ENCODE data around the gene SYNPO2L. TPM values are rescaled to one million over a fixed set of nuclear protein-coding genes. Genes with fewer than 3 reads are reported as not detected.
"Not testable (repeated sequence)": the region's sequence is repeated elsewhere in the genome, so short reads cannot be mapped to it uniquely, and the experiment has no call there.

SYNPO2L gene
- total RNA-seq, 1 experiment from 2014 or later = 0.22 TPM

DNA sequence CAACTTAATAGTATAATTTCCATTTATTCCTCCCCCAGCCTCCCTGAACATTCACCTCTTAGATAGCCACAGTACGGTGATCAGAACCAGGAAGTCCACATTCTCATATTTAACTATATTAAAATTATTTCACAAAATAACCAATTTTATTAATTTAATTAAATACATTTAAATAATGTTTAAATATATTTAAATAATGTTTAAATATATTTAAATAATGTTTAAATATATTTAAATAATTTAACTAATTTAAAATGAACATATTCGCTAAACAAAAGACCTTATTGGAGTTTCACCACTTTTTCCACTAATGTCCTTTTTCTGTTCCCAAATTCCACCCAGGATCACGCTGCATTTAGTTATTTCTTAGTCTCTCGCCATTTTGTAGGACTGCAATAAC lies 12.5 kb upstream of the SYNPO2L start:
- H3K9me3 Mint-ChIP-seq; ATAC-seq; H3K27ac Mint-ChIP-seq; POLR2A ChIA-PET; CTCF ChIA-PET; DNase-seq (ENCODE audit: low spot score); H3K4me3 Mint-ChIP-seq; H3K4me1 Mint-ChIP-seq; H3K36me3 Mint-ChIP-seq: not testable (repeated sequence)
- peak; percentile 99 for TF ChIP-seq HMGA2 (CRISPR knock-in tag; IDR thresholded peaks at IDR 0.05)
- H3K27me3 Mint-ChIP-seq (ENCODE audit: low read depth) = peaks cover 16% of the 10 kb centered on the region

- CTCF ChIA-PET; ATAC-seq; H3K4me3 Mint-ChIP-seq; H3K9me3 Mint-ChIP-seq; DNase-seq (ENCODE audit: low spot score); H3K4me1 Mint-ChIP-seq; POLR2A ChIA-PET; H3K27ac Mint-ChIP-seq; H3K36me3 Mint-ChIP-seq: not testable (repeated sequence)
- peaks cover 23% of the 10 kb centered on the region for H3K27me3 Mint-ChIP-seq (ENCODE audit: low read depth)
Measured at GRCh38 chr10:73666153-73666809, 10.5 kb upstream of the SYNPO2L start.

DNA sequence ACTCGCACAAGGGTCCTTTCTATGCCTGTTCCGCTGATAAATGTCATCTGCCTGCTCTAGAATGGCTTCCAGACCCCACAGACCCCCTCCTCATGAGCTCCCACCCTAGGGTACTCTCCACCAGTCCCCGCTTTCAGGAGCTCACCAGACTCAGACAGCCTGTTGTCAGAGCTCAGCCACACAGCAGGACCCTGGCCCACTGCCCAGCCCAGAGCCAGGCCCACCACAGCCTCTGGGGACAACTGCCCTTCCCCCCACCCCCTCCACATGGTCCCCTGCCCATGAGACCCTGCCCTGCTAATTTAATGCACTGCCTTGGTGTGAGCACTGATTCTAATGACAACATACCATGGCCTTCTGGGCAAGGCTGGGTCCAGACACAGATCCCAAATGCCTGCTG lies 9.8 kb upstream of the SYNPO2L start:
- POLR2A ChIA-PET; H3K9me3 Mint-ChIP-seq; H3K27ac Mint-ChIP-seq; H3K4me1 Mint-ChIP-seq; ATAC-seq; CTCF ChIA-PET; H3K36me3 Mint-ChIP-seq; DNase-seq (ENCODE audit: low spot score); H3K4me3 Mint-ChIP-seq: not testable (repeated sequence)
- H3K27me3 Mint-ChIP-seq (ENCODE audit: low read depth) = peaks cover 23% of the 10 kb centered on the region

DNA sequence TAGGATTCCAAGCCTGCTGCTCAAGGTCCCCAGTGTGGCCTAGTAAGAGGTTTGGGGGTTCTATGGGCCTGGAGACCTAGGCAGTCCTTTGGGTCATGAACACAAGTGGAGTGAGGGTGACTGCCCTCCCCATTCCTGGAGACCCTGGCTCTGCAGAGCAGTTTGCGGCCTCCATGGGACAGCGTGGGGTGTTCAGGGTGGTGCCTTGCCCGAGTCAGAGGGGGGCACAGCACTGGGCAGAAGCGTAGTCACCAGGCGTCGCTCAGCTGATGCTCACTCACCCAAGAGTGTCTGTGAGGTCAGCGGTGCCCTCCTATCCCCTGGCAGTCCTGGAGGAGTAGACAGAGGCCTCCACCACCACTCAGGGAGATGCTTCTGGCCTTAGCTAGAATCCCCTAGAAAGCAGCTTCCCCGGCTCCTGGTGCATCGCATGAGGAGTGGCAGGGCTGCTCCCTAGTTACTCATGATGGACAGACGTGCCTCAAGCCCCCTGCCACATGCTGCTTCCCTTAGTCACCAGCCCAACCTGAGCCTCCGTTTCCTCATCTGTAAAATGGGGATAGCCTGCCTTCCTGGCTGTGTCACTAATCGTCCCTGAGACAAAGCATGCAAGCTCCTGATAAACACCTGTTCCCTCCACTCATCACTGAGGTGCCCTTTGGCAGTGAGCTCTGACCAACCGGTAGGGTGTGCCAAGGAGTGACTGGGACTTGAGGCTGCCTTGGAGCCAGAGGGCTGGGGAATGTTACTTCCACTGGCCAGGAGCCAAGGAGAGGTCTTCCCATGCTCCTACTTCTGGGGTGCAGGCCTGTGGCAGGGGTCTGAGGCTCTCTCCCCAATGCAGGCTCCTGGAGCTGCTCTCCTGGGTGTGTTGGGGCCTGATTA lies 8.6 kb upstream of the SYNPO2L start:
- peaks cover 26% of the 10 kb centered on the region for H3K27me3 Mint-ChIP-seq (ENCODE audit: low read depth)
- CTCF ChIA-PET = interaction anchor here (0.6 to 0.7 kb wide), 2 partner anchors 65 to 99 kb away, joined by 3 read pairs; no protein-coding TSS in a partner anchor
- H3K36me3 Mint-ChIP-seq; ATAC-seq; H3K9me3 Mint-ChIP-seq; H3K4me1 Mint-ChIP-seq; H3K4me3 Mint-ChIP-seq; DNase-seq (ENCODE audit: low spot score); H3K27ac Mint-ChIP-seq; POLR2A ChIA-PET: not testable (repeated sequence)

GRCh38 chr10:73663621-73664020 lies 7.8 kb upstream of the SYNPO2L start:
- POLR2A ChIA-PET; H3K27ac Mint-ChIP-seq; DNase-seq (ENCODE audit: low spot score); H3K4me1 Mint-ChIP-seq; H3K36me3 Mint-ChIP-seq; ATAC-seq; H3K9me3 Mint-ChIP-seq; CTCF ChIA-PET; H3K4me3 Mint-ChIP-seq: not testable (repeated sequence)
- H3K27me3 Mint-ChIP-seq (ENCODE audit: low read depth) = peaks cover 27% of the 10 kb centered on the region

DNA sequence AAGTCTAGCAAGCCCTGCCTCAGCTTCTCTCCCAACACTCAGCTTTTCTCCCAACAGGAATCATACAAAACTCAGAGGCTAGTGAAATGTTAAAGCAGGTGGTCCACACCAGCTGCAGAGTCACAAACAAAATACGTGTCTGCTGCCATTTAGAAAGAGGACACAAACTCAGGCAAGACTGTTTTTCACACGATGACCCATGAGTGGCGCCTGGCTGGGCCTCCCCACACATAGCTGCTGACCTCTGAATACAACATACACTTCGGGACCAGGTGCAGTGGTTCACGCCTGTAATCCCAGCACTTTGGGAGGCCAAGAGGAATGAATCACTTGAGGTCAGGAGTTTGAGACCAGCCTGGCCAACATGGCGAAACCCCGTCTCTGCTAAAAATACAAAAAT lies 6.9 kb upstream of the SYNPO2L start:
- H3K27ac Mint-ChIP-seq; ATAC-seq; DNase-seq (ENCODE audit: low spot score); CTCF ChIA-PET; H3K4me3 Mint-ChIP-seq; H3K36me3 Mint-ChIP-seq; H3K4me1 Mint-ChIP-seq; POLR2A ChIA-PET; H3K9me3 Mint-ChIP-seq: not testable (repeated sequence)
- peaks cover 24% of the 10 kb centered on the region for H3K27me3 Mint-ChIP-seq (ENCODE audit: low read depth)

- DNase-seq (ENCODE audit: low spot score) (no peak), ATAC-seq (no peak)
- Mint-ChIP-seq H3K4me3 (no peak overlapping the region), H3K27ac (no peak overlapping the region), H3K4me1 (no peaks in the 10 kb centered on the region), H3K27me3 (ENCODE audit: low read depth) (peaks cover 7% of the 10 kb centered on the region; the same call in 1 of the 2 replicates), H3K9me3 (no peaks in the 10 kb centered on the region), H3K36me3 (no peaks in the 10 kb centered on the region)
- ChIA-PET POLR2A (interaction anchor here (0.6 kb wide), 1 partner anchor 132 kb away, joined by 3 read pairs; no protein-coding TSS in a partner anchor), CTCF (no interaction called here)
- TF ChIP-seq TCF7 (CRISPR knock-in tag; IDR thresholded peaks at IDR 0.05; ENCODE audit: low read depth) (no peak), ZNF263 (CRISPR knock-in tag; IDR thresholded peaks at IDR 0.05; ENCODE audit: low read depth) (no peak), ELF4 (CRISPR knock-in tag; IDR thresholded peaks at IDR 0.05; ENCODE audit: low read depth) (no peak), JUN (CRISPR knock-in tag; IDR thresholded peaks at IDR 0.05) (no peak), MLX (CRISPR knock-in tag; IDR thresholded peaks at IDR 0.05) (no peak)
- TF ChIP-seq, protein P1, sequence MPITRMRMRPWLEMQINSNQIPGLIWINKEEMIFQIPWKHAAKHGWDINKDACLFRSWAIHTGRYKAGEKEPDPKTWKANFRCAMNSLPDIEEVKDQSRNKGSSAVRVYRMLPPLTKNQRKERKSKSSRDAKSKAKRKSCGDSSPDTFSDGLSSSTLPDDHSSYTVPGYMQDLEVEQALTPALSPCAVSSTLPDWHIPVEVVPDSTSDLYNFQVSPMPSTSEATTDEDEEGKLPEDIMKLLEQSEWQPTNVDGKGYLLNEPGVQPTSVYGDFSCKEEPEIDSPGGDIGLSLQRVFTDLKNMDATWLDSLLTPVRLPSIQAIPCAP (CRISPR knock-in tag; IDR thresholded peaks at IDR 0.05) = no peak
Measured at GRCh38 chr10:73655257-73655989, 406 bp downstream of the SYNPO2L start.

Measured in WTC11 (cell line).